GM12891 (cell line): ENCODE measurements around the gene KCMF1.

ENCODE experiments used
- PAX5 ChIP-seq: IDR thresholded peaks from 2 replicates; pipeline ENCODE4 v1.6.1; 2011; ENCODE audit warnings: low read length, moderate library complexity, mild to moderate bottlenecking; ENCODE audit not compliant: insufficient read depth, severe bottlenecking
- POLR2A ChIP-seq: IDR thresholded peaks from 2 replicates; pipeline ENCODE4 v1.6.1; 2011; ENCODE audit warnings: low read depth, low read length, control low read depth
- POLR2AphosphoS5 ChIP-seq: IDR thresholded peaks from 2 replicates; pipeline ENCODE4 v1.6.1; 2011; ENCODE audit warnings: low read depth, low read length, control low read depth
- POU2F2 ChIP-seq: IDR thresholded peaks from 2 replicates; pipeline ENCODE4 v1.6.1; 2011; ENCODE audit warnings: low read depth, mild to moderate bottlenecking, control low read depth, low read length, moderate library complexity
- SPI1 ChIP-seq: IDR thresholded peaks from 2 replicates; pipeline ENCODE4 v1.6.1; 2011; ENCODE audit warnings: low read depth, low read length, control low read depth
- TAF1 ChIP-seq: IDR thresholded peaks from 2 replicates; pipeline ENCODE4 v1.6.1; 2011; ENCODE audit warnings: low read depth, low read length, control low read depth

DNA sequence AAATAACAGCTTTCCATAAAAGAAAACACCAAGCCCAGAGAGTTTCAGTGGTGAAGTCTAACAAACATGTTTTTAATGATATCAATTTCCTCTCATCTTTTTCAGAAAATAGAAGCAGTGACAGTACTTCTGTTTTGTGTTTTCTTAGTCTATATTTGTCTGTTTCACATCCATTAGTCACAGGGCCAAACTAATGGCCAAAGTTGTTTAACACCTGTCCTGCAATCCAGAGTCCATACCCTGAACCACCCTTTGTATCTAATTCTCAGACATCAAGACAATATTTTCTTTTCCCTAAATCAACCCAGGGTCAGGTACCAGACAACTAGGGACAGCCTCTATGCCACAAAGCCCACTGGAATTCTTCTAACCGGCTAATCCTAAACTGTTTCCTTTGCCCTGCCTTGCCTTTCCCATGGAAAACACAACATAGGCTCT lies 39.6 kb upstream of the KCMF1 start:
- TF ChIP-seq POLR2A = no peak
- no peak for TF ChIP-seq POLR2AphosphoS5
- no peak for TF ChIP-seq SPI1
- no peak for TF ChIP-seq TAF1
- no peak for TF ChIP-seq PAX5
- no peak for TF ChIP-seq POU2F2
